Osteocyte (in vitro differentiated cells): ENCODE data around the gene SP1. TPM values are rescaled to one million over a fixed set of nuclear protein-coding genes. Genes with fewer than 3 reads are reported as not detected.

Source experiments
- DNase-seq: peaks from one replicate; pipeline ENCODE4 v3.0.0; 2021; ENCODE audit warnings: mixed read lengths; ENCODE audit not compliant: unreplicated experiment; ENCODE audit errors: extremely low spot score
- H3K27ac Mint-ChIP-seq: one replicate; pipeline ENCODE4 v1.8.0; 2021; ENCODE audit warnings: mild to moderate bottlenecking, mixed read lengths; ENCODE audit not compliant: unreplicated experiment
- H3K27me3 Mint-ChIP-seq: one replicate; pipeline ENCODE4 v1.8.0; 2021; ENCODE audit warnings: mixed read lengths; ENCODE audit not compliant: unreplicated experiment
- H3K36me3 Mint-ChIP-seq: one replicate; pipeline ENCODE4 v1.8.0; 2021; ENCODE audit warnings: mixed read lengths; ENCODE audit not compliant: unreplicated experiment
- H3K4me1 Mint-ChIP-seq: one replicate; pipeline ENCODE4 v1.8.0; 2021; ENCODE audit warnings: mixed read lengths; ENCODE audit not compliant: unreplicated experiment
- H3K4me3 Mint-ChIP-seq: one replicate; pipeline ENCODE4 v1.8.0; 2021; ENCODE audit warnings: mild to moderate bottlenecking, moderate library complexity, mixed read lengths; ENCODE audit not compliant: unreplicated experiment
- H3K9me3 Mint-ChIP-seq: one replicate; pipeline ENCODE4 v1.8.0; 2021; ENCODE audit warnings: mixed read lengths; ENCODE audit not compliant: unreplicated experiment
- total RNA-seq: library from RNA; stranded (reverse); gene quantifications from 2 replicates; pipeline ENCODE4 v1.2.1, GENCODE V29; 2021
- TF ChIP-seq, protein P1 (sequence below): fragments of 200-600 bp; sonication (generic); IDR thresholded peaks from 2 replicates; pipeline ENCODE4 v1.5.0; 2021; ENCODE audit warnings: antibody characterized with exemption, mild to moderate bottlenecking, moderate library complexity

The SP1 gene
- total RNA-seq, 1 donor from 2014 or later, result 77.0 TPM

DNA sequence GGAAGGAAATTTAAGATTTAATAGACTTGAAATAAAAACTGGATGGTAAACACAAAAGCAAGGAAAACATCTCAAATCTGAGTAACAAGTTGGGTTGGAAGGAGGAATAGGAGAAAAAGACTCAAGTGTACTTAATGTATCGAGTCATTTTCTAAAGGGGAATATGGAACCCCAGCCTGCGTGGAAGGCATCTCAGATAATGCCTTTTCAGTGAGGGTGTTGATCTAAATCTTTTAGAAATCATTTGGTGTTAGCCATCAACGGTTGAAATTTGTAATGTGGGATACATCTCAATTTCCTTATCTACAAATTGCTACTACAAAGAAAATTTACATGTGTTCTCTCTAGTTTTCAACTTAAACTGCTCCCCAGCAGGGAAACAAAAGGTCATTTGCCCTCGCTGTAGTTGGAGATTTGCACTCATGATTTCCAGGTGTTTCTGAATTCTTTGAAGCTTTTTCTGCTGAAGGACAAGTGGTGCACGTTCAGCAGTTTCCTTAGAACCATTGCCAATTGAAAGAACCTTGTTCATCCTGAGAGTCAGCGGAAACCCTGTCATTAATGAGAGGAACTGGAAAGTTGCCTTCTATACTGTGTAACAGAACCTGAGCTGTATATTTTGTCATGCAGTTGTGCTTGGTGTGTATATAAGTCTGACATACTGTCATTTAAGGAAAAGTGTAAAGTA, 74.1 kb downstream of the SP1 start:
- Mint-ChIP-seq H3K27me3 (no peaks in the 10 kb centered on the region), H3K4me3 (peak overlapping the region; percentile 98), H3K4me1 (peaks cover 22% of the 10 kb centered on the region), H3K9me3 (no peaks in the 10 kb centered on the region), H3K36me3 (peaks cover 36% of the 10 kb centered on the region), H3K27ac (peak overlapping the region; percentile 68)
- DNase-seq, result no peak
- TF ChIP-seq, protein P1, sequence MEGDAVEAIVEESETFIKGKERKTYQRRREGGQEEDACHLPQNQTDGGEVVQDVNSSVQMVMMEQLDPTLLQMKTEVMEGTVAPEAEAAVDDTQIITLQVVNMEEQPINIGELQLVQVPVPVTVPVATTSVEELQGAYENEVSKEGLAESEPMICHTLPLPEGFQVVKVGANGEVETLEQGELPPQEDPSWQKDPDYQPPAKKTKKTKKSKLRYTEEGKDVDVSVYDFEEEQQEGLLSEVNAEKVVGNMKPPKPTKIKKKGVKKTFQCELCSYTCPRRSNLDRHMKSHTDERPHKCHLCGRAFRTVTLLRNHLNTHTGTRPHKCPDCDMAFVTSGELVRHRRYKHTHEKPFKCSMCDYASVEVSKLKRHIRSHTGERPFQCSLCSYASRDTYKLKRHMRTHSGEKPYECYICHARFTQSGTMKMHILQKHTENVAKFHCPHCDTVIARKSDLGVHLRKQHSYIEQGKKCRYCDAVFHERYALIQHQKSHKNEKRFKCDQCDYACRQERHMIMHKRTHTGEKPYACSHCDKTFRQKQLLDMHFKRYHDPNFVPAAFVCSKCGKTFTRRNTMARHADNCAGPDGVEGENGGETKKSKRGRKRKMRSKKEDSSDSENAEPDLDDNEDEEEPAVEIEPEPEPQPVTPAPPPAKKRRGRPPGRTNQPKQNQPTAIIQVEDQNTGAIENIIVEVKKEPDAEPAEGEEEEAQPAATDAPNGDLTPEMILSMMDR, result no peak

DNA sequence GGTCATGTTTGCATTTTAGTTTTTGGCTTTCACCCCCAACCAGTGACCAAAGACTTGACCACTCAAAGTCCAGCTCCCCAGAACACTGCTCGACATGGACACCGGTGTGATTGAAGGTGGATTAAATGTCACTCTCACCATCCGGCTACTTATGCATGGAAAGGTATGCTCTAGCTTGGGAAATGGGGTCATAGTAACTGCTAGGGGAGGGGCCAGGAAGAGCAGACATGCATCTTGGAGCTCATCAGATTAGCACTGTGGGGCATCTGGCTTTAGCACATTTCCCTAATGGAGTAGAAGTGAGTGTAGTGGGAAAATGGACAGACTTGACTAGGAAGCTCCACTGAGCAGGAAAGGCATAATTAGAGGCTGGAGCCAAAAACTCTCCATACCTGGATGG, 74.7 kb downstream of the SP1 start:
- Mint-ChIP-seq H3K9me3 (no peaks in the 10 kb centered on the region), H3K4me1 (peaks cover 23% of the 10 kb centered on the region), H3K36me3 (peaks cover 40% of the 10 kb centered on the region), H3K27me3 (no peaks in the 10 kb centered on the region), H3K27ac (peak overlapping the region; percentile 45), H3K4me3 (peak overlapping the region; percentile 98)
- TF ChIP-seq, protein P1, result no peak
- DNase-seq, result no peak

DNA sequence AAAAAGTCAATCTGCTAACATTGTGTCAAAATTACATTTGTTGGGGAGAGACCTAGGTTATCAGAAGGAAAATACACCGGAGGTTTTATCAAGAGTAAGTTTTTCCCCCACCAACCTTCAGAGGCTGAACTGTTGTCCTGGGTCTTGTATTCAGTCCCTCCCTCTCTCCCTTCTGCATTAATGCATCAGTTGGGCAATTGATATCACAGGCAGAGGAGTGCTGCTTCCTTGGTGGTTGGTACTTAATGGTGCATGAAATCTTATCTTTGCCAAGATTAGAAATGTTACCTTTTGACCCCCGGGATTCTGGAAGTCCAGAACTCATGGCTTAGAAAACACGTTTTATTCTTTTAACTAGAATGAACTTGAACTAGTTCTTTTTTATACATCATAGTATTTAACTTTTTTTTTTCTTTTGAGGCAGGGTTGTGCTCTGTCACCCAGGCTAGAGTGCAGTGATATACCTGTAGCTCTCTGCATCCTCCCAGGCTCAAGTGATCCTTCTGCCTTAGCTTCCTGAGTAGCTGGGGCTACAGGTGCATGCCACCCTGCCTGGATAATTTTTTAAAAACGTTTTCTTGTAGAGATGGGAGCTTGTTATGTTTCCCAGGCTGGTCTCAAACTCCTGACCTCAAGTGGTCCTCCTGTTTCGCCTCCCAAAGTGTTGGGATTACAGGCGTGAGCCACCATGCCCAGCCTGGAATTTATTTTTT, 76.8 kb downstream of the SP1 start:
- H3K27ac Mint-ChIP-seq, result no peak overlapping the region
- H3K9me3 Mint-ChIP-seq, result no peaks in the 10 kb centered on the region
- no peak overlapping the region for H3K4me3 Mint-ChIP-seq
- peaks cover 59% of the 10 kb centered on the region for H3K36me3 Mint-ChIP-seq
- DNase-seq, result no peak
- peaks cover 26% of the 10 kb centered on the region for H3K4me1 Mint-ChIP-seq
- no peaks in the 10 kb centered on the region for H3K27me3 Mint-ChIP-seq
- TF ChIP-seq, protein P1, result no peak

DNA sequence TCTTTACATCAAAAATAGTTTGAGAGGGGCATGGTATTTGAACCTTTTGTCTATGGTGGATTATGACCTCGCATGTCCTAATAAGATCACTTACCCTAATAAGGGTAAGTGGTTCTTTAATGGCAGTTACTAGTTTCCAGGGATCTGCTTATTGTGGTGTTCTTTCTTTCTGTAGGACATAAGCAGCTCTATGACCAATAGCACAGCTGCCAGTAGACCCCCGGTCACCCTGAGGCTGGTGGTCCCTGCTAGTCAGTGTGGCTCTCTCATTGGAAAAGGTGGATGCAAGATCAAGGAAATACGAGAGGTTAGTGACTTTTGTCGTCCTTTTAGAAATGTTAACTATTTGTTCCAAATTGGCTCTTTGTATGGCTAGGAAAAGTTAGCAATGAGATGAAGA, 79.1 kb downstream of the SP1 start:
- Mint-ChIP-seq H3K27ac (peak overlapping the region; percentile 47), H3K27me3 (no peaks in the 10 kb centered on the region), H3K4me3 (no peak overlapping the region), H3K36me3 (peaks cover 73% of the 10 kb centered on the region), H3K9me3 (no peaks in the 10 kb centered on the region), H3K4me1 (peaks cover 16% of the 10 kb centered on the region)
- no peak for DNase-seq
- TF ChIP-seq, protein P1, result no peak

DNA sequence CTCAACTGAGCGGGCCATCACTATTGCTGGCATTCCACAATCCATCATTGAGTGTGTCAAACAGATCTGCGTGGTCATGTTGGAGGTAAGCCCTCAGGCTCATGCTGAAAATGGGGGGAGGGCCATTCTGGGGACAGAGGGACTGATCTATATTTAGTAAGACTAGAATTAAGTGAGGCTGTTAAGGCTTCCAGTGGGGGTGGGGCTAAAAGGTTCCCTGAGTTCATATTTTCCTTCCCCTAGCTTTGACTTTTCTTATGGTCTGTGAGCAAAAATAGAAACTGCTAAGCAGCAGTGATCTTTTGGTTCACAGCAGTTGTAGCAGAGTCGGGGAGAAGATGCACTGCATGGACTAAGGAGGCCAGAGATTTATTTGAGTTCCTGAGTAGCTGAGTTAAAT, 81.1 kb downstream of the SP1 start:
- TF ChIP-seq, protein P1, result no peak
- no peaks in the 10 kb centered on the region for H3K27me3 Mint-ChIP-seq
- H3K4me3 Mint-ChIP-seq, result no peak overlapping the region
- H3K4me1 Mint-ChIP-seq, result peaks cover 8% of the 10 kb centered on the region
- no peaks in the 10 kb centered on the region for H3K9me3 Mint-ChIP-seq
- peaks cover 70% of the 10 kb centered on the region for H3K36me3 Mint-ChIP-seq
- no peak overlapping the region for H3K27ac Mint-ChIP-seq
- DNase-seq, result no peak
